GM12878 (cell line): ENCODE measurements around the gene ABL1. TPM values are rescaled to one million over a fixed set of nuclear protein-coding genes. Genes with fewer than 3 reads are reported as not detected.

ENCODE experiments used
- ATAC-seq: fragments of 200-7000 bp; cut with Tn5 transposase; 3 replicates; pipeline ENCODE4 v1.9.1; 2020; ENCODE audit warnings: mild to moderate bottlenecking, moderate library complexity
- BruUV-seq: library from RNA; stranded (reverse); fragments of 400-500 nt; replicated peaks from 2 replicates; lab custom pipeline; 2021; lab: Mats Ljungman, UMichigan
- CTCF ChIA-PET: fragments of 300-600 bp; sonication (Branson Sonifier 250); formaldehyde crosslinking; extraction: SDS; loops from one replicate; lab custom pipeline; 2021; ENCODE audit warnings: inconsistent platforms; lab: Yijun Ruan, JAX
- POLR2A ChIA-PET: fragments of 350-600 bp; formaldehyde crosslinking; extraction: SDS; loops from one replicate; lab custom pipeline; 2021; ENCODE audit warnings: inconsistent platforms; lab: Charles Lee
- RAD21 ChIA-PET: fragments of 300-600 bp; sonication (Branson Sonifier 250); formaldehyde crosslinking; loops from one replicate; lab custom pipeline; 2023; ENCODE audit warnings: antibody characterized with exemption; ENCODE audit not compliant: unreplicated experiment; lab: Charles Lee
- SMC1A ChIA-PET: fragments of 300-600 bp; sonication (Branson Sonifier 250); formaldehyde crosslinking; loops from one replicate; lab custom pipeline; 2023; ENCODE audit not compliant: unreplicated experiment, uncharacterized antibody; lab: Charles Lee
- DNase-seq: peaks from one replicate; pipeline ENCODE4 v3.0.0-alpha.2; 2011; ENCODE audit warnings: low read depth, low spot score
- FAIRE-seq: peaks from 3 replicates; lab custom pipeline; 2011; peaks lifted over from hg19 to GRCh38; lab: Jason Lieb, UNC
- H2AFZ ChIP-seq: 2 replicates; pipeline ENCODE4 v1.6.0; 2011; ENCODE audit warnings: low read depth, low read length, control low read depth; ENCODE audit not compliant: control insufficient read depth
- H3K27ac ChIP-seq: 2 replicates; pipeline ENCODE4 v1.5.1; 2011; ENCODE audit warnings: control low read depth; ENCODE audit not compliant: control insufficient read depth, insufficient read depth
- H3K27me3 ChIP-seq, 2 experiments: replicated peaks in 1 of 2; 2 replicates each; pipeline versions ENCODE4 v1.6.0 to v1.6.1; 2011; ENCODE audit warnings: low read length in 1 of 2; ENCODE audit not compliant: control insufficient read depth in 2 of 2, insufficient read depth in 2 of 2
- H3K36me3 ChIP-seq, 2 experiments: 2 replicates each; pipeline ENCODE4 v1.5.1; 2011; ENCODE audit warnings: low read length in 1 of 2; ENCODE audit not compliant: control insufficient read depth in 2 of 2, insufficient read depth in 2 of 2
- H3K4me1 ChIP-seq: 2 replicates; pipeline ENCODE4 v1.6.1; 2011; ENCODE audit warnings: mild to moderate bottlenecking, low read length, moderate library complexity, mixed read lengths; ENCODE audit not compliant: control insufficient read depth, insufficient read depth
- H3K4me2 ChIP-seq: 2 replicates; pipeline ENCODE4 v1.6.0; 2011; ENCODE audit warnings: control low read depth; ENCODE audit not compliant: control insufficient read depth, insufficient read depth
- H3K4me3 ChIP-seq: fragments of 200-600 bp; sonication (generic); 2 replicates; pipeline ENCODE4 v1.5.1; 2016
- H3K79me2 ChIP-seq: 2 replicates; pipeline ENCODE4 v1.6.0; 2011; ENCODE audit warnings: low read length; ENCODE audit not compliant: control insufficient read depth, insufficient read depth
- H3K9ac ChIP-seq: 2 replicates; pipeline ENCODE4 v1.8.0; 2011; ENCODE audit warnings: low read length, control low read depth, mixed read lengths; ENCODE audit not compliant: control insufficient read depth, insufficient read depth
- H3K9me3 ChIP-seq: replicated peaks from 3 replicates; pipeline ENCODE4 v1.5.1; 2011; ENCODE audit warnings: mild to moderate bottlenecking, low read length; ENCODE audit not compliant: control insufficient read depth, insufficient read depth
- H4K20me1 ChIP-seq: 2 replicates; pipeline ENCODE4 v1.6.0; 2011; ENCODE audit not compliant: control insufficient read depth, insufficient read depth
- BCLAF1 ChIP-seq: fragments of 450-650 bp; IDR thresholded peaks from 2 replicates; pipeline ENCODE4 v1.6.1; 2017; ENCODE audit warnings: antibody characterized with exemption, mild to moderate bottlenecking, moderate library complexity
- BMI1 ChIP-seq: fragments of 450-650 bp; IDR thresholded peaks from 2 replicates; pipeline ENCODE4 v1.6.1; 2016; ENCODE audit warnings: mild to moderate bottlenecking, moderate library complexity, borderline replicate concordance
- CHD1 ChIP-seq: IDR thresholded peaks from 2 replicates; pipeline ENCODE4 v1.6.1; 2012; ENCODE audit warnings: low read depth, low read length, improper control_type of control experiment
- ELK1 ChIP-seq: IDR thresholded peaks from 2 replicates; pipeline ENCODE4 v1.6.1; 2012; ENCODE audit warnings: low read depth, low read length, improper control_type of control experiment
- GABPA ChIP-seq: IDR thresholded peaks from 2 replicates; pipeline ENCODE4 v1.6.1; 2014; ENCODE audit warnings: antibody characterized with exemption, low read depth, mild to moderate bottlenecking, inconsistent platforms
- HDGF ChIP-seq: fragments of 450-650 bp; IDR thresholded peaks from 2 replicates; pipeline ENCODE4 v1.6.1; 2016; ENCODE audit warnings: antibody characterized with exemption
- IKZF2 ChIP-seq, 2 experiments: fragments of 450-650 bp; IDR thresholded peaks; 2 replicates each; pipeline ENCODE4 v1.6.1; 2017; ENCODE audit warnings: mild to moderate bottlenecking in 2 of 2, moderate library complexity in 2 of 2
- MLLT1 ChIP-seq: fragments of 450-650 bp; IDR thresholded peaks from 2 replicates; pipeline ENCODE4 v1.6.1; 2016; ENCODE audit warnings: mild to moderate bottlenecking
- NR2F1 ChIP-seq: fragments of 450-650 bp; conservative IDR thresholded peaks from 2 replicates; pipeline ENCODE4 v1.6.1; 2017; ENCODE audit warnings: mild to moderate bottlenecking
- PAX8 ChIP-seq: fragments of 450-650 bp; IDR thresholded peaks from 2 replicates; pipeline ENCODE4 v1.6.1; 2017; ENCODE audit warnings: mild to moderate bottlenecking, moderate library complexity
- RBBP5 ChIP-seq: fragments of 200-600 bp; sonication (generic); conservative IDR thresholded peaks from 2 replicates; pipeline ENCODE4 v1.6.1; 2016
- RCOR1 ChIP-seq: conservative IDR thresholded peaks from 2 replicates; pipeline ENCODE4 v1.6.1; 2012; ENCODE audit warnings: low read depth, low read length, improper control_type of control experiment
- REST ChIP-seq: IDR thresholded peaks from 2 replicates; pipeline ENCODE4 v1.6.1; 2012; ENCODE audit warnings: mild to moderate bottlenecking, low read depth, low read length
- SP1 ChIP-seq: IDR thresholded peaks from one replicate; pipeline ENCODE4 v1.6.1; 2011; ENCODE audit warnings: low read depth, low read length
- ZNF217 ChIP-seq: fragments of 450-650 bp; IDR thresholded peaks from 2 replicates; pipeline ENCODE4 v1.6.1; 2017; ENCODE audit warnings: antibody characterized with exemption, mild to moderate bottlenecking
- WGBS: methylation state at CpG from one replicate; pipeline ENCODE4 v1.1.6; 2016; ENCODE audit warnings: low lambda C conversion rate; ENCODE audit not compliant: insufficient replicate concordance, insufficient coverage; ENCODE audit errors: missing lambda C conversion rate; 5-methylcytosine and 5-hydroxymethylcytosine counted together
- in situ Hi-C: fragments of 300-500 bp; cut with MboI; formaldehyde crosslinking; loops from 9 replicates; pipeline ENCODE4 v1.14.3; 2018; ENCODE audit warnings: mixed read lengths
- intact Hi-C: fragments of 100-400 bp; cut with micrococcal nuclease; formaldehyde crosslinking; loops from one replicate; pipeline ENCODE4 v1.14.2; 2022; ENCODE audit not compliant: unreplicated experiment
- polyA plus RNA-seq, 11 experiments: library from polyadenylated mRNA; depleted of rRNA in 4 of 11; unstranded in 6 of 11; stranded (reverse) in 5 of 11; fragments of >200 nt; fragmentation: Nextera tagmentation in 4 of 11; fragmentation: Illumina TruSeq in 1 of 11; extraction: Ambion mirVana in 4 of 11; extraction: Trizol in 1 of 11; gene quantifications; 1 replicate in 1 of 11; 2 replicates in 10 of 11; pipeline versions ENCODE4 v1.2.1 to v1.2.3, GENCODE V29; 2011 to 2016; ENCODE audit warnings: inconsistent platforms in 2 of 11, missing spikeins in 2 of 11, low read depth in 1 of 11
- total RNA-seq, 4 experiments: library from RNA; depleted of rRNA in 3 of 4; stranded (reverse); fragments of >200 nt in 3 of 4; fragmentation: Illumina TruSeq in 1 of 4; extraction: Trizol in 1 of 4; gene quantifications; 2 replicates each; pipeline versions ENCODE4 v1.2.1 to v1.2.3, GENCODE V29; 2013 to 2021

Gene ABL1
- total and polyA plus RNA-seq, 10 of the 15 experiments (the other 5 are each of a cell fraction or from before 2014, with no cell fraction given) = 0.79 to 51.5 (median 16.3) TPM

- H3K79me2 ChIP-seq = no peaks in the 10 kb centered on the region
- no peak overlapping the region for H3K27ac ChIP-seq
- no peak overlapping the region for H3K4me3 ChIP-seq
- H3K9me3 ChIP-seq = no peaks in the 10 kb centered on the region
- no TSS peak for BruUV-seq
- no peak for ATAC-seq
- ChIA-PET POLR2A (no interaction called here), CTCF (no interaction called here), RAD21 (no interaction called here), SMC1A (no interaction called here)
- no peaks in the 10 kb centered on the region; the same call in 1 of the 2 replicates for H3K4me1 ChIP-seq
- no peaks in the 10 kb centered on the region; a peak in 1 of 4 replicates for H3K27me3 ChIP-seq
- intact Hi-C loops (no loop called here), in situ Hi-C loops (no loop called here)
- no peak overlapping the region for H2AFZ ChIP-seq
- TF ChIP-seq RCOR1 = no peak
- no peak for TF ChIP-seq IKZF2 (IDR thresholded peaks at IDR 0.05)
- TF ChIP-seq REST = no peak
- no peak for TF ChIP-seq HDGF
- TF ChIP-seq MLLT1 = no peak
- no peak for TF ChIP-seq BMI1
- no peak for TF ChIP-seq ELK1
- TF ChIP-seq PAX8 = no peak
- TF ChIP-seq RBBP5 = no peak
- no peak for TF ChIP-seq BCLAF1
- no peak for TF ChIP-seq SP1
- TF ChIP-seq NR2F1 = no peak
- no peak for TF ChIP-seq GABPA
- TF ChIP-seq ZNF217 = no peak
- no peak for TF ChIP-seq CHD1
- no peak overlapping the region for H3K9ac ChIP-seq
- no peak for FAIRE-seq
- no peak for DNase-seq
- WGBS = 38% methylated on average over 8 of the region's 8 CpGs
- H3K4me2 ChIP-seq = no peak overlapping the region
- H4K20me1 ChIP-seq = no peaks in the 10 kb centered on the region
- no peaks in the 10 kb centered on the region for H3K36me3 ChIP-seq
These were observed 85.2 kb downstream of the ABL1 start for GRCh38 chr9:130920233-130920632.
